Measurements from ENCODE around the gene SLC16A1. TPM values are rescaled to one million over a fixed set of nuclear protein-coding genes. Genes with fewer than 3 reads are reported as not detected.
"Not testable (repeated sequence)": the region's sequence is repeated elsewhere in the genome, so short reads cannot be mapped to it uniquely, and the experiment has no call there.

The SLC16A1 gene
- total RNA-seq: 60.3 TPM

GRCh38 chr1:112955773-112956543 lies at the start of gene SLC16A1:
TSS of gene SLC16A1 (minus strand) at chr1:112956196. CDS start at chr1:112929308, 26,888 bp downstream.
- FAIRE-seq: no peak
- peak; percentile 88 to 95 for DNase-seq (ENCODE audit: low spot score in 2 of 2)

- DNase-seq (ENCODE audit: low spot score in 2 of 2) (no peak), FAIRE-seq (no peak)
Observed at GRCh38 chr1:113003751-113004690, 48.0 kb upstream of the SLC16A1 start.

- FAIRE-seq (no peak), DNase-seq (ENCODE audit: low spot score in 2 of 2) (no peak)
Observed at GRCh38 chr1:113002297-113002696, 46.3 kb upstream of the SLC16A1 start.

GRCh38 chr1:112998592-112999235 lies 42.7 kb upstream of the SLC16A1 start:
- no peak for FAIRE-seq
- DNase-seq (ENCODE audit: low spot score in 2 of 2): peak in 1 of 2 donors; percentile 38

GRCh38 chr1:112997781-112998180 lies 41.8 kb upstream of the SLC16A1 start:
- DNase-seq (ENCODE audit: low spot score in 2 of 2): no peak
- FAIRE-seq: no peak

GRCh38 chr1:112995890-112996289 lies 39.9 kb upstream of the SLC16A1 start:
- no peak for FAIRE-seq
- no peak for DNase-seq (ENCODE audit: low spot score in 2 of 2)

- not testable (repeated sequence) for FAIRE-seq; DNase-seq (ENCODE audit: low spot score in 2 of 2)
Observed at GRCh38 chr1:112995021-112995420, 39.0 kb upstream of the SLC16A1 start.

- FAIRE-seq (no peak), DNase-seq (ENCODE audit: low spot score in 2 of 2) (no peak)
Observed at GRCh38 chr1:112992780-112993179, 36.8 kb upstream of the SLC16A1 start.

- FAIRE-seq (no peak), DNase-seq (ENCODE audit: low spot score in 2 of 2) (no peak)
Observed at GRCh38 chr1:112991402-112992120, 35.6 kb upstream of the SLC16A1 start.

- no peak for FAIRE-seq
Observed at GRCh38 chr1:112990271-112990670, 34.3 kb upstream of the SLC16A1 start.

GRCh38 chr1:112988367-112988766 lies 32.4 kb upstream of the SLC16A1 start:
- no peak for FAIRE-seq
- no peak for DNase-seq (ENCODE audit: low spot score in 2 of 2)

More at GRCh38 chr1:112990271-112990670, 34.3 kb upstream of the SLC16A1 start:
- no peak for DNase-seq (ENCODE audit: low spot score in 2 of 2)

- no peak for FAIRE-seq
- no peak for DNase-seq (ENCODE audit: low spot score in 2 of 2)
Observed at GRCh38 chr1:112985123-112985522, 29.1 kb upstream of the SLC16A1 start.

GRCh38 chr1:112983537-112984131 lies 27.6 kb upstream of the SLC16A1 start:
- no peak for FAIRE-seq

GRCh38 chr1:112982853-112983536 lies 27.0 kb upstream of the SLC16A1 start:
- DNase-seq (ENCODE audit: low spot score in 2 of 2) (no peak), FAIRE-seq (no peak)

More at GRCh38 chr1:112983537-112984131, 27.6 kb upstream of the SLC16A1 start:
- no peak for DNase-seq (ENCODE audit: low spot score in 2 of 2)

GRCh38 chr1:112982328-112982727 lies 26.3 kb upstream of the SLC16A1 start:
- FAIRE-seq (no peak), DNase-seq (ENCODE audit: low spot score in 2 of 2) (no peak)

- DNase-seq (ENCODE audit: low spot score in 2 of 2); FAIRE-seq: not testable (repeated sequence)
Observed at GRCh38 chr1:112981834-112982233, 25.8 kb upstream of the SLC16A1 start.

GRCh38 chr1:112981426-112981825 lies 25.4 kb upstream of the SLC16A1 start:
- FAIRE-seq: no peak
- no peak for DNase-seq (ENCODE audit: low spot score in 2 of 2)

GRCh38 chr1:112975336-112975735 lies 19.3 kb upstream of the SLC16A1 start:
- FAIRE-seq (no peak), DNase-seq (ENCODE audit: low spot score in 2 of 2) (no peak)

GRCh38 chr1:112974646-112975045 lies 18.6 kb upstream of the SLC16A1 start:
- no peak for DNase-seq (ENCODE audit: low spot score in 2 of 2)
- no peak for FAIRE-seq

Data from frontal cortex (tissue), 4 donors.